Suppressor macrophage (primary cell): ENCODE data around the gene SNX20.

Source experiments
- DNase-seq, 4 experiments: peaks; one replicate each; pipeline ENCODE4 v3.0.0-alpha.2; 2020 to 2022

The SNX20 gene

DNA sequence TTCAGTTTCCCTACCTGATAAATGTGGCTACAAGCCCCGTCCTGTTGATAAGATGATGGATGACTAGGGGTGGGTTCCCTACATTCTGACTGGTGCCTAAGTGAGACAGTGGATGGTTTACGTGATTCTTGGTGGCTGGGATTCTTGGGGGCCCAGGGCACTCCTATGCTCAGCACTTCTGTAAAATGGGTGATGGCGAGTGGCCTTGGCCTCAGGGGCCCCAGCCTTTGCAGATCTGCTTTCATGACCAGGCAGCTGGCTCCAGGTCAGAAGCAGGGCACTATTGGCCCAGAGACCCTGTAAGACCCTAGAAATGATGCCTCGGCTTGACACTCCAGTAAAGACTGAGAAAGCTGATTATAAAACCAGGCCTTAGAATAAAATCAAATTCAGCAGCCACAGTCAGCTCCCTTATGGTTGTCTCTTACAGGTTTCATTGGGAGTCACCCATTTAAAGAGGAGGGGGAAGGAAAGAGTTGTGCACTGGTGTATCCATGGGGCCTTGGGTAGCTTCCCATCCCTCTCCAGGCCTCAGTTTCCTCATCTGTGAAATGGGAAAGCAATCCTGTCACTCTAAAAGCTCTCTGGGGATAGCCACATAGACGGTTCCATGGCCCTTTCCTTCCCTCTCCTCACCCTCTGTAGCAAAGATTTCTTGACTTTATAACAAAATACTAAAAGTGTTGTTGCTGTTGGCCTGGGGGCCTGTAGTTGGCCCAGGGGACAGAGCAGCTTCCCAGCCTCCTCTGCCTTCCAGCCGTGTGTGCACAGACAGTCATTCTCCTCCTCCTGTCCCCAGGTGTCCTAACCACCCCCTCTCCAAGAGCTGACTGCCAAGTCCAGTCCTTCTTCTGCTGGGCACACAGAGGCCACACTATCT, 1.2 kb downstream of the SNX20 start:
- DNase-seq = no peak

DNA sequence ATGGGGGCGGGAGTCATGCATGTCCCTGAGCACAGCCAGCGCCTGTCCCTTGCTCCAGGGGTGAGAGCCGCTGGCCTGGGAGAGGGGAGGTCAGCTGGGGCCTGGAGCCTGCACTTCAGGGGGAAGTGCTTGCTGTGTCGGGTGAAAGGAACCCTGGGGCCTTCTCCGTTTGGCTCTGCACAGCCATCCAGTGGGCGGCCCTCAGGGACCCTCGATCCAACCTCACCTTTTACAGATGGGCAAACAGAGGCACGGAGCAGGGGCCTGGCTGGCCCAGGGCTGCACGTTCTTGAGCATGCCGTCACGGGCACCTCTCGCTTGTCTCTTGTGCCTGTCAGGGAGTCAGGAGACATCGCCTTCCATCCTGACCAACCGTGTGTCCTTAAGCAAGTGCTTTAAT, 1.8 kb downstream of the SNX20 start:
- DNase-seq = peak in 1 of 4 experiments; percentile 34

DNA sequence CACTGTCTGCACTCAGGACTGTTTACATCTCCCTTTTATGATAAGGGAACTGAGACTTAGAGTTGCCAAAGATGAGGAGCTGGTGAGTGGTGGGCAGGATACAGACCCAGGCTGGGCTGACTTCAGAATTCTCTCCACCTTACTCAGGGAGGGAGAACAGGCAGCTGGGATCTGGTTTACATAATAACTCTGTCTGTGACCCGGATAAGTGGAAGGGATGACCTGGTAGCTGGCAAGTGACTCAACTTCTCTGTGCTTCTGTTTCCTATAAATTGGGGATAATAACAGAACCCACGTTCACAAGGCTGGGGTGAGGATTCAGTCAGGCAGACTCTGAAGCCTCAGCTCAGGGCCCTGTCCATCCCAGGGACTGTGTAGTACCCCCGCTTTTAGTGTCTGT, 2.6 kb downstream of the SNX20 start:
- DNase-seq = peak in 2 of 4 experiments; percentile 35 to 47

DNA sequence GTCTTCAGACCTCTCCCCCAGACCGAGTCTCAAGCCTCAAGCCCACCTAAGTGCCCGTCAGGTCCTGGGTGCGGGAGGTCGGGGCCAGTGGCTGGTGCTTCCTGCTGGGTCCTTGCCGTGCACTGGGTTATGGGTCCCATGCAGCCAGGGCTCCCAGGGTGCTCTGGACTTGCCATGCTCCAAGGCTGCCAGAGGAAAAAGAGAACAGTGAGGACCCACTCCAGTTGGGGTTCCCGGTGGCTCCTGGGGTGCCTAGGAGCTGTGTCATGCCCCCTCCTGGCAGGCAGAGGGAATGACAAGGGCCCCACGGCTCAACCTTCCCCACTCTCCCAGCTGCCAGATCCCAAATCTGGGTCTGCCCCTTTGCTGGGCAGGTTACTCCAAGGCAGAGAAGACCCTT, 3.8 kb downstream of the SNX20 start:
- DNase-seq = no peak

DNA sequence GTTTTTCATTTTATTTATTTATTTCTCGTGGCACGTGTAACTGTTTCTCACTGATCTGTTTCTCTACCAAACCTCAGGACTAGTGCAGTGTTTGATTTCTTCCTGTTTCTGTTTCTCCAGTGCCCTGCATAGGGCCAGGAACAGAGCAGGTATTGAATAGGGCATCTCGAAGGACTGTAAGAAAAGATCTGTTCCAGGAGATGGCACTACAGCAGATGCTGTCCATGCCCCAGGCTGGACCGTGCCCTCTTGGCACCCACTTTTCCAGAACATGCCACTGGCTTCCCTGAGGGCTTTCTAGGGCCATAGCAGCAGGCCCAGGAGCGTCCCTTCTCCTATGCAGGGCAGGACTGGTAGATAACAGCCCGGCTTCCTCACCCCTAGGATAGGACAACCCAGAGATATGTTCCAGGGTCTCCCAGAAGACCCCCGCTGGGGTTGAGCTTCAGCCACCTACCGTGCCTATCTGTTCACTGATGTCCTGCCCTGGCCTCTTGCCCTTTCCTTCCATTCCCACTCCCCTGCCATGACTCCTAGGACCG, 4.4 kb downstream of the SNX20 start:
- DNase-seq = no peak

DNA sequence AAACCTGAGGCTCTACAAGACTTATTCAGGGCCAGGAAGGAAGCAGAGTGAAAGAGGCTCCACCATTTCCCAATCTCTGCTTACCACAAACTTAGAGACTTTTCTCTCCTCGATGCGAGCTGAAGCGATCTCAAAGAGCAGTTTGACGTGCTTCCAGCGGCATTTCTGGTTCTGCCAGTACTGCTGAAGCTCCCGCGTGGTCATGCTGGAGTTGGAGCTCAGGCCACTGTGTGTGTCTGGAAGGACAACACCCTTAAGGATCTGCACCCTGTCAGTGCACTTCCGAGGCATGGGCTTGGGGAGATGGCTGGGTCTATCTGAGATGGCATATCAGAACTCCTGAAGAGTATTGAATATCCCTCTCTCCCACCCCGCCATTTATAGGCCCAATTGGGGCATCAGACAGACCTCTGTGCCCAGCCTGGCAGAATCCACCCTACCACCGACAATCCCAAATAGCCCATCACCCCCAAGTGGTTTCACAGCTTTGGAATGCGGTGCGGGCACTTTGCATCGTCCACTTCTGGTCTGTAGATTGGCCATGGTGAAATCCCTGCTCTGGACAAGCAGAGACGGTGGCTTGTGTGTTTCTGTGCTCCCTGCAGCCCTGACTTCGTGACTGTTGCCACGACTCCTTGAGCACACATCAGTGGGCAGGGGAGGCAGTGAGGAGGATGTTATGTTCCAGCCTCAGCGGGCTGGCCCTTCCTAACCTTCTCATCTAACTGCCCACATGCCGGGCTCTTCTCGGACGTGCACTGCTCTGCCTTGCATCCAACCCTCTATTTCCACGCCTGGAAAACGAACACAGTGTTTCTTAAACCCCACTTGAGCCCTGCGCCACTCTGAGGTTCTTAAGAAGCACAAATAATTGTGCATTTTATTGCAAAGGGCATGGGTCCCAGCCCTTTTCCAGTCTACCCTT, 5.2 kb downstream of the SNX20 start:
- no peak for DNase-seq

DNA sequence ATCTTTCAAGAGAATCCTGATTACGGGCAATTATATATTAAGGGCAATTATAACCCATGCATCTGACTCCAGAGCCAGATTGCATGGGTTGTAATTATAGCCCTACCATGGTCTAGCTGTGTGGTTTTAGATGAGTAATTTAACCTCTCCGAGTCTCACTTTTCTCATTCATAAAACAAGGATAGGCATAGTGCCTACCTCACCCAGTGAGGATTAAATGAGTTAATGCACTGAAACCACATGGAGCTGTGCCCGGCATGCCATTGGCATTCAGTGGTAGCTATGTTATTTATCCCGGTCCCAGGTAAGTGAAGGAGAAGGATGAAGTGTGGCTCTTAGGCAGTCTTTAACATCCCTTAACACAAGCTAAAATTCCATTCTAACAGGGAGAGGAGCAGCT, 6.3 kb downstream of the SNX20 start:
- no peak for DNase-seq

DNA sequence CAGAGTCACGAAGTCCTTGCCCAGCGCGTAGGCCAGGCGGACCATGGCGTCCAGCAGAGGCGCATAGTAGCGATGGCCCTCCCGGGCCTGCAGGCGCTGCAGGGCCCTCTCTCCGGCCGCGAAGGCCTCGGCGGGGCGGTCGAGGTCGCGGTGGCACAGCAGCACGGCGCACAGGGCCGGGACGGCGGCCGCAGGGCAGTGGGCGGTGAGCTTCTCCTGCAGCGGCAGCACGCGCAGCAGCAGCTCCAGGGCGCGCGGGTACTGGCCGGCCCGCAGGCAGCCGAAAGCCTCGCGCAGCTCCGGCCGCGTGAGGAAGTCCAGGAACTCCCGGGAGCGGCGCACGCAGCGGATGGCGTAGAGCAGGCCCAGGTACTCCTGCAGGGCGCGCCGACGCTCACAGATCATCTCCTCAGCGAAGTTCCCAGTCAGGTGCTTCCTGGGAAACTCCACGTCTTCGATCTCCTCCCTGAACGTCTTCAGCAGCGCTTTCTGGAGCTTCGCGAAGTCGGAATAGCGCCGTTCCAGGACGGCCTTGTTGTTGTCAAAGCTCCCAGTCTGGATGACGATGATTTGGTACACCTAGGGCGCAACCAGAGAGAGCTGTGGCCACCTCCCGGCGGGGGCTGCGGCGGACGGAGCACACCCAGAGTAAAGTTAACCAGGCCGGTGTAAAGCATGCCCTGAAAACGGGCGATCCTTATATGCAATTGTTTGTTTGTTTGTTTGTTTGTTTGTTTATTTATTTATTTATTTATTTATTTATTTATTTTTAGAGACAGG, 7.4 kb downstream of the SNX20 start:
- no peak for DNase-seq

DNA sequence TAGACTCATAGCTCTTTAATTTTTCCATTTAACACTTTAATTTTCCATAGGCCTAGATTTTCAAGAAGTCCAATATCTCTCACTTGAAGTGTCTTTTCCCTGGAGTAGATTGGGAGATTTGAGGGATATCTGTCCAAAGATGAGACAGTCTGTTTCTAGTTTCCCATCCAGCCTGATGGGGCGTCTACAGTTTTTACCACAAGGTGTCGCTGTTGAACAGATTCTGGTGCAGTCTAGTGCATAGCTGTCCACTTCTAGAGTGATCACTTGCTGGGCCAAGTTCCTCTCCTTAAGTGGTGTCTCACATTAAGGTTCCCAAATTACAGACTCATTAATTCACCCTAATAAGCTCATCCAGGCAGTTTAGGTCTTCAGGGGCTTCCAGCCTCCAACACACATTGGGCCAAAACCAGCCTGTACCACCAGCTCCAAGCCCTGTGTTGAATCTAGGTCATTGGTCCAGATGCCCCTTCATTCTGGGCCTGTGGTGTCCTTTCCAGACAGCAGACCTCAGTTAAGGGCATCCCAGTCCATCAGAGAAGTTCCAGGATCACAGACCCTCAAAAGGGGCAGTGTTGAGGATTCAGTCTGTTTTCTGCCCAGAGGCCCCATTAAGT, 9.4 kb downstream of the SNX20 start:
- DNase-seq = peak; percentile 65 to 80 (median 72)

DNA sequence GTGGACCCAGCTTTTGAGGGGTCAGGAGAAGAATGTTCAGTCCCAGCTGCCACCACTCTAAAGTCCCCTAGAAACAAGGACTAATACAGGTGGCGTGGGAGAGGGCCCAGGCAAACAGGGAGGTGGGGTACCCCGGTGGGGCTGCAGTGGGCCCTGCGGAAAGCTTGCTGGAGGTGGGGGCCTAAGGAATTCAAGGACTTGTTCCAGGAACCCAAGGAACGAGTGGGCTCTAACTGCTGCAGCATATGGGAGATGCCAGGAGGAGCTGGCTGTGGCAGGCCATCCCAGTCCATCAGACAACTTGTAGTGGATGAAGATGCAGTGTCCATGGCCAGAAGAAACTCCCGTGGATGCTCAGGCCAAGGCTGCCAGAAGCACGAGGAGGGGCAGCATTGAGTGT, 10.6 kb downstream of the SNX20 start:
- DNase-seq = no peak

DNA sequence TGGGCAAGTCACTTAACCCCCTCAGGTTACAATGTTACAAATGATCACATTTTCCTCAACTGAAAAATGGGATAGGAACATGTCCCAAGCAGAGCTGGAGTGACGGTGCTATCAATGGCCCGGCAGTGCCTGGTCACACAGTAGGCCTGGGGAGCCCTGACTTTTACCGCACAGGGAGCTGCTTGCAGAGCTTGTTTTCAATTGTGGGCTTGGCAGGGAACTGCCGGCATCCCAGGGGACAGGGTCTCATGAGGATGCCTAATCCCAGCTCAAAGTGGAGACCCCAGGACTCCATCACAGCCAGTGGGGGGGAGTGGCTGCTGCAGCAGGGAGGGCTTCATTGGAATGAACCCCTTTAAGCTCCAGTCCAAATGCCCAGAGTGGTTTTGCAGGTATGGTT, 11.4 kb downstream of the SNX20 start:
- DNase-seq = no peak

DNA sequence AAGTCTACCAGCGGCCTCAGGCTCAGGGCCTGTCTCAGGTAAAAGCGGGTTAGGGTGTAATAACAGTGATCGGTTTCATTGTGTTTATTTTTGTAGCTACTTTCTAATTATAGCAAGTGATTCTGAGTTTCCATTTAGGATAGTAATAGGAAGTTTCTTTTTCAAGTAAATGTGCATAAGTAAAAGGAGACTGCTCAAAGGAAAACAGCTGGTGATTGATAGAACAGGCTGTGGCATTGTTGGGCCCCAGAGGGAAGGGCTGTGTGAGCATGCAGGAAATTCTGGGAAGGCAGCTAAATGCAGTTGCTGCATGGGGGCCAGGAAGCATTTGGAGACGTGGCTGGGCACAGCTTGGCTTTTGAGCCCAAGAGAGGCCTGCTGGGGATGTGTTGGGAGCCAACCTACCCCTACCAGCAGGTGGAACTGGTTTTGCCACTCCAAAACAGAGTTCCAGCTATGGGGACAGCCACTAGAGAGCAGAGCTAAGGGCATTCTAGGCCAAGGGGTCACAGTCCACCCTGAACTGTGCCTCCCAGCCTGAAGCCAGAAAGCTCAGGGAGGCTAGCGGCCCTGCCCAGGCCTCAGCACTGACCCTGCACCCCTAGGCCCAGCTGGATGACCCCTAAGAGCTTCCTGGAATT, 12.6 kb downstream of the SNX20 start:
- no peak for DNase-seq

DNA sequence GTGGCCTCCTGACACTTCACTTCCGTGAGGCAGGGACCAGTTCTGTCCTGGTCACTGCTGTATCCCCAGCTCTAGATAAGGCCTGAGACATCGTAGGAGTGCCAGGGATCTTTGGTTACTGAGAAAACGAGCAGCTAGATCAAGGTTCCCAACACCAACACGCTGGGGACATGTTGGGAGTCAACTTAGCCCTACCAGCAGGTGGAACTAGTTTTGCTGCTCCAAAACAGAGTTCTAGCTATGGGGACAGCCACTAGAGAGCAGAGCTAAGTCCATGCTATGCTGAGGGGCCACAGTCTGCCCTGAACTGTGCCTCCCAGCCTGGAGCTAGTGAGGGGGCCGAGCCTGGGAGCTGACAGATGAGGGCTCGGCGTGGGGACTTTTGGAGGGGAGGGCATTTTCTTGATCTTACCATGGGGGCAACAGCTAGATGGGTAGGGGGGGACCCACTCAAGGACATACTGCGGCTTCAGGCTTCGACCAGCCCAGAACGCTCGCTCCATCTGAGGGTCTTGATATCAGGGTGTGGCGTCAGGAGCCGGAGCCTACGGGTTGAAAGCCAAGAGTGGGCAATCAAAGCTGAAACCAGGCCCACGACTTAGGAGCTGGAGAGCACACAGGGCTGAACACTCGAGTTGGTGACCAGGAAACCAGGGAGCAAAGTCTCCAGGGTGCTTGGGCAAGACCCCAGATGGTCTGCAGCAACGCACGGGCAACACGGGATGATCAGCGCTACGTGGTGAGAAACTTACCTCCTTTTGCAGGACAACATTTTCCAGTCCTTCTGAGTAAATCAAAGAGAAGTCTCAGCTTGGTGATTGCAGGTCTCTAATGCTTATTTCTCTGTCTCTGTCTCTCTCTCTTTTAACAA, 13.4 kb downstream of the SNX20 start:
- peak in 1 of 4 experiments; percentile 33 for DNase-seq

DNA sequence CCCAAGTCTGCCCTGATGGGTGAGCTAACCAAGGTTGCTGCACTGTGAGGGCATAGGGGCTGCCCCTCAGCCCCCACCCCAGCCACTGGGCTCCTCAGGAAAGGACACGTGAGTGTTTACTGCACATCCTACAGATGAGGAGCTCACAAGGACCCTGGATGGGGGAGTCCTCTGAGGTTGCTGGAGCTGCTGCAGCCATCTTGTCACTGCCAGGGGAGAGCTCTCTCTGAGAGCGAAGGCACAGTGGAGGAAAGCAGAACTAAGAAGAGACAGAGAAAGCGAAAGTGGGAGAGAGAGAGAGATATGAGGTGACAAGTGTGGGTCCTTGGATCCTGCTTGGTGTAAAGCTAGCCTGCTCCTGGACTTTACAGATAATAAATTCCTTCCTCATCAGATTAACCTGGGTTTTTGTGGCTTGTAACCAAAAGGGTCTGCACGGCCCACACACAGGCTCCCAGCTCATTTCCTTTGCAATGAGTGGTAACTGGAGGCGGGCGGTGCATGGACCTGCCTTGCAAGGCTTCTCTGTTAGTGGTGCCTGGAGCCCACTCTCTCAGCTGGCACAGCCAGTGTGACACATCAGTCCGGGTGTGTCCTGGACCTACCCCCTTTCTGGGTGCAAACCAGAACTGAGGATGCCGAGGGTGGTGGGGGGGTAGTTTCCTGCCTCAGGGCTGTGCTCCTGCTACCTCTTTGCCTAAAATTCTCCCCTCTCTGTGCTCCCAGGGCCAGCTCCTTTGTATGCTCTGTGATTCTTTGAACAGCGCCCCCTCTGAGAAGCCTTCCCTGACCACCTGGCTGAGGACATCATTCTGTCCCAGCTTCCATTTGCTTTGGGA, 14.2 kb downstream of the SNX20 start:
- DNase-seq = peak; percentile 44 to 68 (median 60)

DNA sequence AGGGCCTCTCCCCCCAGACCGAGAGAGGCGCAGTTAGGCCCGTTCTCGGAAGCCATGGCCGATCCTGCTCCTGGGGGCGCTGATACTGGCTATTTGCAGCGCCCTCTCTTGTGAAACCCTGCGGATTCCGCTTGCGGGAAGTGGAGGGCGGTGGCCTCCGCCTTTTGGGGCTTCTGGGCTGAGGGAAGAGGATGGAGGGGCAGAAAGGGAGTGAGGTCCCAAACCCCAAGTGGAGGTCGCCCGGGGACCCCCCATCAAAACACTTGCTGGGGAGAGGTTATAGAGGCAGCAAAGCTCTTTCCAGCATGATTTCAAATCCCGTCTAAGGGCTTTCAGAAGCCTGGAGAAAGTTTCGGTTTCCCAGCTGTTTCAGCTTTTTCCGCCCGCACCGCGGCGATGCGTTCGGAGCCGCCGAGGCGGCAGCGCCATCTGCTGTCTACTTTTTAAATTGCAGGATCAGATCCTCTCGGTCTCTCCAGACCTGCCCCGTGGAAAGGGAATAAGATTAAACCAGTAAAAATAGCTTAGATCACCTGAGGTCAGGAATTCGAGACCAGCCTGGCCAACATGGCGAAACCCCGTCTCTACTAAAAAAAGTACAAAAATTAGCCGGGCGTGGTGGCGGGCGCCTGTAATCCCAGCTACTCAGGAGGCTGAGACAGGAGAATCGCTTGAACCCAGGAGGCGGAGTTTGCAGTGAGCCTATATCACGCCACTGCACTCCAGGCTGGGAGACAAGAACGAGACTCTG, 15.8 kb downstream of the SNX20 start:
- peak; percentile 86 to 93 (median 93) for DNase-seq

DNA sequence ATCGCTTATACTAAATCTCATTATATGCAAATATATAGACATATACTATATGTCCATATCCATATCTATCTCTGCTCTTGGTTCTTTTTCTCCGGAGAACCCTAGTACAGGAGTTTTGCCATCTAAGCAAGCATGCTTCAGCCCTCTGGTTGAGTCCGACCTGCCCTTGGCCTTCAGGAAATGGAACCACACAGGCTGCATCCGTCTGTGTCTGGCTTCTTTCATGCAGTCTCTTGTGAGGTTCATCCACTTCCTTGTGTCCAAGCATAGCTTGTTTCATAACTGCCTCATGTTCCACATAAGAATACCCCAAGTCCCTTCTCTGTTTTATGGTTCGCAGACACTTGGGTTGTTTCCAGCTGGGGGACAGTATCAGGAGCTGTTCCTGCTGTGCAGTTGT, 16.8 kb downstream of the SNX20 start:
- DNase-seq = peak in 2 of 4 experiments; percentile 35 to 39

DNA sequence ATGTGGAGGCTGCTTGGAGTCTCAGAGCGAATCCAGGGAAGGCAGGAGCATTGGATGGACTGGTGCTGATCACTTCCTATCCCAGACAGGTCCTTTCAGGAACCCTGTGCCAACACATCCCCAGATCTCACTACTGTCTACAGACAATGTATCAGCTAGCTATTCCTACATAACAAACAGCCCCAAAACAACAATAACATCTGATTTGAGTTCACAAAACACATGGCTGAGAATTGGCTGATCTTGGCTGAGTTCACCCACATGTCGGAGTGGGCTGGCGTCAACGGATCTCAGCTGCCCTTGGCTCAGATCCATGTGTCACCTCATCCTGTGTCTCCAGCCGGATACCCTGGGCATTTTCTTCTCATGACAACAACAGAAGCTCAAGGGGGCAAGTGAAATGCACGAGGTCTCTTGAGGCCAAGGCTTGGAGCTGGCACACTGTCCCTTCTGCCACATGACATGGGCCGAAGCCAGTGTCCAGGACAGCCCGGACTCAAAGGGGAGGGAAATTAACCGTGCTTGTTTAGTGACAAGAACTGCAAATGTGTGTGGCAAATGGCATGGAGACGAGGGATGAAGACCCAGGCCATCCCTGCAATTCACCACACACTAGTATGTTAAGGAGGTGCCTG, 18.7 kb downstream of the SNX20 start:
- DNase-seq = no peak

DNA sequence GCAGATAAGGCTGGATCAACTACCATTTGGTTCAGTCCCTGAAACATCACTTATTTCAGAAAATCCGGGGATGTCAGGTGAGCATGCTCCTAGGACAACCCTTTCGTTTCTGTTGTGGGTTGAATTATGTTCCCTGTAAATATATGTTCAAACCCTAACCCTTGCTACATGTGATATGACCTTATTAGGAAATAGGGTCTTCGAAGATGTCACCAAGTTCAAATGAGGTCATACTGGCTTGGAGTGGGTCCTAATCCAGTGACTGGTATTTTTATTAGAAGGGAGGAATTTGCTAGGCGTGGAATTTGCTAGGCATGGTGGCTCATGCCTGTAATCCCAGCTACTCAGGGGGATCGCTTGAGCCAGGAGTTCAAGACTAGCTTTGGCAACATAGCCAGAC, 21.3 kb downstream of the SNX20 start:
- no peak for DNase-seq
